HEK293 (cell line): ENCODE measurements around the gene ABHD15.

Source experiments
- ZNF184 ChIP-seq: fragments of 450-650 bp; IDR thresholded peaks from 2 replicates; pipeline ENCODE4 v1.5.1; 2018; ENCODE audit warnings: missing biosample characterization, mild to moderate bottlenecking, missing genetic modification characterization
- ZSCAN16 ChIP-seq: fragments of 450-650 bp; formaldehyde crosslinking; IDR thresholded peaks from 2 replicates; pipeline ENCODE4 v1.5.1; 2016; ENCODE audit warnings: missing biosample characterization, missing genetic modification characterization
- TF ChIP-seq, protein P1 (sequence below): fragments of 450-650 bp; formaldehyde crosslinking; IDR thresholded peaks from 2 replicates; pipeline ENCODE4 v1.5.1; 2016; ENCODE audit warnings: missing biosample characterization, missing genetic modification characterization

DNA sequence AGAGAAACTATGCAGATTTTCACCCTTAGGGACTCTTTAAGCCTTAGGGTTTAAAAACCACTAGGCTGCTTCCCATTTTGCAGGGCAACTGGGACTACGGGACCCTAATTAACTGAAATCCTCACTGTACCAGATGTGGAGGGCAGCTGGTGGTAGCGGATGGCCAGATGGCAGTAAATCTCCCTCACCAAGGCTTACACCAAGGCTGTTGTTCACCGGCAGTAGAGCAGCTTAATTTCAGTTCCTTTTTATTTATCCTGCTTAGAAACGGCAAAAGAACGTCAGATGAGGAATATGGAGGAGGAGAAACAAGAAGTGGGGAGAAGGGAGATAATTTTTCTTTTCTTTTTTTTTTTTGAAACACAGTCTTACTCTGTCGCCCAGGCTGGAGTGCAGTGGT lies 6.5 kb downstream of the ABHD15 start:
- TF ChIP-seq, protein P1, sequence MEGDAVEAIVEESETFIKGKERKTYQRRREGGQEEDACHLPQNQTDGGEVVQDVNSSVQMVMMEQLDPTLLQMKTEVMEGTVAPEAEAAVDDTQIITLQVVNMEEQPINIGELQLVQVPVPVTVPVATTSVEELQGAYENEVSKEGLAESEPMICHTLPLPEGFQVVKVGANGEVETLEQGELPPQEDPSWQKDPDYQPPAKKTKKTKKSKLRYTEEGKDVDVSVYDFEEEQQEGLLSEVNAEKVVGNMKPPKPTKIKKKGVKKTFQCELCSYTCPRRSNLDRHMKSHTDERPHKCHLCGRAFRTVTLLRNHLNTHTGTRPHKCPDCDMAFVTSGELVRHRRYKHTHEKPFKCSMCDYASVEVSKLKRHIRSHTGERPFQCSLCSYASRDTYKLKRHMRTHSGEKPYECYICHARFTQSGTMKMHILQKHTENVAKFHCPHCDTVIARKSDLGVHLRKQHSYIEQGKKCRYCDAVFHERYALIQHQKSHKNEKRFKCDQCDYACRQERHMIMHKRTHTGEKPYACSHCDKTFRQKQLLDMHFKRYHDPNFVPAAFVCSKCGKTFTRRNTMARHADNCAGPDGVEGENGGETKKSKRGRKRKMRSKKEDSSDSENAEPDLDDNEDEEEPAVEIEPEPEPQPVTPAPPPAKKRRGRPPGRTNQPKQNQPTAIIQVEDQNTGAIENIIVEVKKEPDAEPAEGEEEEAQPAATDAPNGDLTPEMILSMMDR (tag by site-specific recombination): no peak
- TF ChIP-seq ZSCAN16 (tag by site-specific recombination) (no peak), ZNF184 (tag by site-specific recombination) (no peak)
